SK-N-SH (cell line): ENCODE data around the gene TEX28. TPM values are rescaled to one million over a fixed set of nuclear protein-coding genes. Genes with fewer than 3 reads are reported as not detected.
"Not testable (repeated sequence)": the region's sequence is repeated elsewhere in the genome, so short reads cannot be mapped to it uniquely, and the experiment has no call there.

Experiments
- CTCF ChIA-PET: fragments of 300-600, 350-600 bp; formaldehyde crosslinking; extraction: SDS; loops from one replicate; lab custom pipeline; 2021; lab: Yijun Ruan, JAX
- POLR2A ChIA-PET: fragments of 350-600 bp; sonication (Branson Sonifier 250); formaldehyde crosslinking; extraction: SDS; loops from one replicate; lab custom pipeline; 2020; ENCODE audit warnings: antibody characterized with exemption, inconsistent platforms; lab: Yijun Ruan, JAX
- DNase-seq: peaks from one replicate; pipeline ENCODE4 v3.0.0; 2012
- H2AFZ ChIP-seq: fragments of 200-600 bp; sonication (generic); 2 replicates; pipeline ENCODE4 v1.8.1; 2016; ENCODE audit warnings: antibody characterized with exemption, mild to moderate bottlenecking, low read depth
- H3F3A ChIP-seq: fragments of 200-600 bp; sonication (generic); replicated peaks from 2 replicates; pipeline ENCODE3; 2016; ENCODE audit warnings: antibody characterized with exemption, mild to moderate bottlenecking; ENCODE audit not compliant: insufficient read depth
- H3K27ac ChIP-seq, 2 experiments: fragments of 200-500 bp in 1 of 2; fragments of 200-600 bp in 1 of 2; sonication (Bioruptor generic) in 1 of 2; sonication (generic), shearing (Covaris generic) in 1 of 2; 2 replicates each; pipeline versions ENCODE4 v1.5.1 to v1.6.1; 2014 to 2016; ENCODE audit warnings: low read depth in 2 of 2, inconsistent platforms in 1 of 2, low read length in 1 of 2, mild to moderate bottlenecking in 1 of 2, mixed read lengths in 1 of 2
- H3K27me3 ChIP-seq: fragments of 200-600 bp; sonication (generic), shearing (Covaris generic); 2 replicates; pipeline ENCODE4 v1.6.1; 2016; ENCODE audit warnings: mixed run types; ENCODE audit not compliant: insufficient read depth
- H3K36me3 ChIP-seq, 2 experiments: fragments of 200-500 bp in 1 of 2; fragments of 200-600 bp in 1 of 2; sonication (Bioruptor generic) in 1 of 2; sonication (generic) in 1 of 2; replicated peaks in 1 of 2; 2 replicates each; pipeline versions ENCODE3 to v1.5.1; 2014 to 2016; ENCODE audit warnings: low read length in 1 of 2, mild to moderate bottlenecking in 1 of 2; ENCODE audit not compliant: insufficient read depth in 2 of 2, control insufficient read depth in 1 of 2
- H3K4me1 ChIP-seq, 2 experiments: fragments of 200-500 bp in 1 of 2; fragments of 200-600 bp in 1 of 2; sonication (Bioruptor generic) in 1 of 2; sonication (generic), shearing (Covaris generic) in 1 of 2; 2 replicates each; pipeline versions ENCODE4 v1.5.1 to v1.6.1; 2014 to 2016; ENCODE audit warnings: low read depth in 1 of 2, low read length in 1 of 2, mixed run types in 1 of 2; ENCODE audit not compliant: insufficient read depth in 2 of 2, control insufficient read depth in 1 of 2
- H3K4me2 ChIP-seq: fragments of 200-600 bp; sonication (generic), shearing (Covaris generic); 2 replicates; pipeline ENCODE4 v1.6.1; 2017; ENCODE audit warnings: mixed run types
- H3K4me3 ChIP-seq, 2 experiments: fragments of 200-500 bp in 1 of 2; fragments of 200-600 bp in 1 of 2; sonication (Bioruptor generic) in 1 of 2; sonication (generic), shearing (Covaris generic) in 1 of 2; 2 replicates each; pipeline versions ENCODE4 v1.5.1 to v1.8.1; 2014 to 2016; ENCODE audit warnings: low read depth in 2 of 2, inconsistent platforms in 1 of 2, low read length in 1 of 2, mild to moderate bottlenecking in 1 of 2, mixed read lengths in 1 of 2, moderate library complexity in 1 of 2
- H3K79me2 ChIP-seq: fragments of 200-600 bp; sonication (generic); 2 replicates; pipeline ENCODE4 v1.8.1; 2017; ENCODE audit warnings: mild to moderate bottlenecking; ENCODE audit not compliant: insufficient read depth
- H3K9ac ChIP-seq: fragments of 200-600 bp; sonication (generic); 2 replicates; pipeline ENCODE4 v1.6.1; 2017; ENCODE audit warnings: mixed run types
- H3K9me2 ChIP-seq: fragments of 200-600 bp; sonication (generic); 2 replicates; pipeline ENCODE4 v1.6.1; 2017; ENCODE audit warnings: mixed run types
- H3K9me3 ChIP-seq: fragments of 200-600 bp; sonication (generic); 2 replicates; pipeline ENCODE4 v1.6.1; 2017; ENCODE audit warnings: mixed run types, mild to moderate bottlenecking, moderate library complexity
- H4K20me1 ChIP-seq: fragments of 200-600 bp; sonication (generic); 2 replicates; pipeline ENCODE4 v1.6.1; 2017; ENCODE audit warnings: mild to moderate bottlenecking, mixed run types; ENCODE audit not compliant: insufficient read depth
- FOXJ3 ChIP-seq: sonication (generic); formaldehyde crosslinking; IDR thresholded peaks from 2 replicates; pipeline ENCODE4 v1.5.1; 2020; ENCODE audit warnings: mild to moderate bottlenecking, missing genetic modification reagents
- NRF1 ChIP-seq: IDR thresholded peaks from 2 replicates; pipeline ENCODE4 v1.6.1; 2012; ENCODE audit warnings: low read depth, mild to moderate bottlenecking, low read length
- SMC3 ChIP-seq: IDR thresholded peaks from 2 replicates; pipeline ENCODE4 v1.6.1; 2012; ENCODE audit warnings: low read depth, low read length, improper control_type of control experiment
- WGBS: methylation state at CpG from one replicate; pipeline ENCODE4 v1.1.6; 2017; ENCODE audit warnings: low lambda C conversion rate; 5-methylcytosine and 5-hydroxymethylcytosine counted together
- polyA plus RNA-seq, 3 experiments: library from polyadenylated mRNA; depleted of rRNA; stranded (reverse); fragments of >200 nt; gene quantifications; 2 replicates each; pipeline ENCODE4 v1.2.3, GENCODE V29; 2012

Gene TEX28, protein sequence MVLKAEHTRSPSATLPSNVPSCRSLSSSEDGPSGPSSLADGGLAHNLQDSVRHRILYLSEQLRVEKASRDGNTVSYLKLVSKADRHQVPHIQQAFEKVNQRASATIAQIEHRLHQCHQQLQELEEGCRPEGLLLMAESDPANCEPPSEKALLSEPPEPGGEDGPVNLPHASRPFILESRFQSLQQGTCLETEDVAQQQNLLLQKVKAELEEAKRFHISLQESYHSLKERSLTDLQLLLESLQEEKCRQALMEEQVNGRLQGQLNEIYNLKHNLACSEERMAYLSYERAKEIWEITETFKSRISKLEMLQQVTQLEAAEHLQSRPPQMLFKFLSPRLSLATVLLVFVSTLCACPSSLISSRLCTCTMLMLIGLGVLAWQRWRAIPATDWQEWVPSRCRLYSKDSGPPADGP
- polyA plus RNA-seq (2012; rRNA removed), result not detected in 2 replicates
- not detected in 2 replicates for polyA plus RNA-seq (2012; cell fraction: cytosol; rRNA removed)
- not detected in 2 replicates for polyA plus RNA-seq (2012; cell fraction: nucleus; rRNA removed)

DNA sequence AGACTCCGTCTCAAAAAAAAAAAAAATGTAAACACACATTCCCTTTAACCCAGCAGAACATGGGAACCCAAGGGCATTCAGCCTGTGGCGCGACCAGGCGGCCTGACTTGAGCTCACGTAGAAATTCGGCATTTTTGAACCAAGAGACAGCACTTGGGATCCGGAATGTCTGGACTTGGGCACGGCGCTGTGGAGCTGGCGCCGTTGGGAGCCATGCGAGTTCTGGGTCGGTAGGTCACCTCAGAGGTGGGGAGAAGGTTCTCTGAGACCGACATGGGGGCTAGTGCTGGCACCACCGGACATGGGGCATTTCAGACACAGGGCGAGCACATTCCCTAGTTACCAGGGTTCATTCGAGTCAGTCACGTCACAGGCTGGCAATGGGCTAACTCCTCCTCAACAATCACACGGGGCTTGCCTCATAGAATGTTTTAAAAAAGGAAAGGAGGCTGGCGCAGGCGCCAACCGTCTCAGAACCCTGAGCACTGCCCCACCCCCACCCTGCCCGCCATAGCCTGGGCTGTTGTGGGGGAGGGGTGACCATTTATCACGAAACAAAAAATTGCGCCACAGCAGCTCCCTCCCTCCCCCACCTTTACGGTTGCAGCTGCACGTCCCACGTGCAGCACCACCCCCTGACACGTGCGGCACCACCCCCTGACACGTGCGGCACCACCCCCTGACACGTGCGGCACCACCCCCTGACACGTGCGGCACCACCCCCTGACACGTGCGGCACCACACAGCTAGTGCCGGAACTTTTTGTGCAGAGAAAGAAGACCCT, at the start of gene TEX28:
Gene TEX28, minus strand, starts transcription at position 334 of the 784 bp plus-strand sequence. CDS start 3,007 bp downstream, outside the sequence.
- ChIA-PET POLR2A (no interaction called here), CTCF (interaction anchor here (0.7 kb wide), 1 partner anchor 13 kb away, joined by 3 read pairs; no protein-coding TSS in a partner anchor)
- H4K20me1 ChIP-seq, result no peaks in the 10 kb centered on the region
- H3F3A ChIP-seq, result no peaks in the 10 kb centered on the region
- H3K4me1 ChIP-seq, result no peaks in the 10 kb centered on the region
- no peak within 1 kb of the TSS for H3K4me3 ChIP-seq
- no peaks in the 10 kb centered on the region for H3K9me2 ChIP-seq
- no peaks in the 10 kb centered on the region; the same call in 1 of the 2 replicates for H3K27me3 ChIP-seq
- no peak within 1 kb of the TSS for H3K9ac ChIP-seq
- no peak within 1 kb of the TSS for H3K4me2 ChIP-seq
- DNase-seq, result no peak
- H3K9me3 ChIP-seq, result no peaks in the 10 kb centered on the region
- H3K27ac ChIP-seq, result no peak within 1 kb of the TSS
- H3K79me2 ChIP-seq, result no peaks in the 10 kb centered on the region
- TF ChIP-seq FOXJ3 (CRISPR knock-in tag), result no peak
- TF ChIP-seq SMC3, result no peak
- TF ChIP-seq NRF1, result no peak
- H2AFZ ChIP-seq, result no peak within 1 kb of the TSS
- 49% methylated on average over 26 of the region's 39 CpGs for WGBS
- no peaks in the 10 kb centered on the region for H3K36me3 ChIP-seq

DNA sequence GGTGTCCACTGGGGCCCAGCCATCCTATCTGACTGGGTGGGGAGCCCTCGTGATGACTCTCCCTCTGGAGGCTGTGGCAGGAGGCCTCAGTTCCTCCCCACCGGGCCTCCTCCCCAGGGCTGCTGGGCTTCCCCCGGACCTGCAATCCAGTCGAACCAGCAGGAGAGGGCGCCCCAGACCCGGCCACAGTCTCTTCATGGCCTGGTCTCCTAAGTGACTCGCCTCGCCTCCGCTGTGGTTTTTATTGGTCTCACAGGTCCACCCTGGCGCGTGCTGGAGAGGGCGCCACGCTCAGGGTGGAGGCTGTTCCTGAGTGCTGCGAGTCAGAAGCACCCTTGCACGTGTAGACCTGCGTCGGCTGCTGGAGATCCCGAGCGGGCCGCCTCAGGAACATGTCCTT, 48.7 kb upstream of the TEX28 start:
- H3K4me3 ChIP-seq, H3K79me2 ChIP-seq, DNase-seq, H3K9ac ChIP-seq, H3K36me3 ChIP-seq, H2AFZ ChIP-seq, H3K27ac ChIP-seq, H3K27me3 ChIP-seq, H3K9me2 ChIP-seq, H3K9me3 ChIP-seq, H3K4me2 ChIP-seq, POLR2A ChIA-PET, CTCF ChIA-PET, H3K4me1 ChIP-seq: not testable (repeated sequence)
- Histone ChIP-seq H4K20me1 (peaks cover 14% of the 10 kb centered on the region), H3F3A (peaks cover 10% of the 10 kb centered on the region)
- no CpG with 5 or more reads among the region's 20 CpGs for WGBS

DNA sequence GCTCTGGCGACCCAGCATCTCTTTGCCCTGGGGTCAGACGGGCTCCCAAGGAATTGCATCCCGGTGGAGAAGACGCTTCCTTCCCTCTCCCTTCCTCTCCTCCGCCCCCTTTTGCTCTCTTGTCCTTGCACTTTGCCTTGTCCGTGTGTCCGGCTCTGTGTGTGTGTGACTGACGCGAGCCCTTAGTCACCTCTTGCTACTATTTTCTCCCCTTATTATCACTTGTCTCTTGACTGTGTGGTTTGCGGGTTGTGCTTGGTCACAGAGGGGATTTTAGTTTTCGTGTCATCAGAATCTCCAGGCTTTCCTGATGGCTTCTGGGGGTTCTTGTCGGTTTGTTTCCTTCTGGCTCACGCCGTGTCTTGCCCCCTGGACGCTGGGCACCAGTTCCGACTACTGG, 48.1 kb upstream of the TEX28 start:
- H3K4me1 ChIP-seq, H3K9ac ChIP-seq, H3K79me2 ChIP-seq, H4K20me1 ChIP-seq, H3K27ac ChIP-seq, H3K27me3 ChIP-seq, H3F3A ChIP-seq, H3K4me2 ChIP-seq, POLR2A ChIA-PET, H3K9me3 ChIP-seq, H3K36me3 ChIP-seq, H2AFZ ChIP-seq, H3K4me3 ChIP-seq, DNase-seq, H3K9me2 ChIP-seq, CTCF ChIA-PET: not testable (repeated sequence)
- no CpG with 5 or more reads among the region's 16 CpGs for WGBS

DNA sequence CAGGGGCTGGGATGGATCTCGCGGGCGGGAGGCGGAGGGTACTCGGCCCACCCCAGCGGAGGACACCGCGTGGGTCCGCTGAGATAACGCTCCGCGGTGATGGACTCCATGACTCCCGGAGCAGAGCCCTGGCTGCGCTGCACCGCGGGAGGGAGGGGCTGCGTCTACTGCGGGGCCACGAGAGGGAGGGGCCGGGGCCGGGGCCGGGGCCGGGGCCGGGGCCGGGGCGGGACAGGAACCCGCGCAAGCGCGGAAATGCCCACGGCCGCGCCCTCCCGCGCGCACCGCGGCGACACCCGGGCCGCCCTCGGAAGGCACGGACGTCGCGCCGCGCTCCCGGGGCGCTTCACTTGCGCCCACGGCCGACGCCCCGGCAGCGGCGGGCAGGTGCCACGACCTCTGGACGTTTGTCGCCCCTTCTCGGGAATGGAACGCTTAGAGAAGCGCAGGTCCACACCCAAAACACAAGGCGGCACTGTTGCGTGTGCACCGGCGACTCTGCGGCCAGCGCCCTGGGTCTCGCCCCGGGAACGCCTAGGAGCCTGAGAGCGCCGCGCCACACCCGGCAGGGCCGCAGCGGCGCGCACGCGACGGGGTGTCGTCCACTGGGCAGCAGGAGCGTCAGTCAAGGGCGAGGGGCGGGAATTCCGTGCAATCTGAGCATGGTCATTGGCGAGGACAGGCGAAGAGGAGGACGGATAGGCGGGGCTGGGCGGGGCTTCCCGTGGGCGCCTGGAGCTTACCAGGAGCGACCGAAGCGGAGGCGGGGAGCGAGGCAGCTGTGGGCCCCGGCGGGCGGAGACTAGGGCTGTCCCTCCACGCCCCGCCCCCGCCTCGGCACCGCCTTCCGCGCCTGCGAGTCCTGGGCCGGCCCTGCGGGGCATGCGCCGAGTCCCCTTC, 46.7 kb upstream of the TEX28 start:
- H4K20me1 ChIP-seq, DNase-seq, H3K79me2 ChIP-seq, H3K27me3 ChIP-seq, H3K4me2 ChIP-seq, H3K36me3 ChIP-seq, CTCF ChIA-PET, H3K9me2 ChIP-seq, H3F3A ChIP-seq, H3K9ac ChIP-seq, POLR2A ChIA-PET, H3K4me1 ChIP-seq, H2AFZ ChIP-seq, H3K9me3 ChIP-seq: not testable (repeated sequence)
- WGBS, result no CpG with 5 or more reads among the region's 115 CpGs
- H3K27ac ChIP-seq, result peak overlapping the region in 1 of 2 experiments; percentile 69; a peak in 1 of 4 replicates
- peak overlapping the region in 1 of 2 experiments; percentile 35; a peak in 2 of 4 replicates for H3K4me3 ChIP-seq
